GM21786 (cell line): ENCODE data around the gene MICAL3.

ENCODE experiments used
- ATAC-seq: cut with Tn5 transposase; IDR thresholded peaks from one replicate; pipeline ENCODE4 v1.9.1; 2021; ENCODE audit not compliant: unreplicated experiment

MICAL3 gene

GRCh38 chr22:17783773-17784480 is 240.4 kb downstream of the MICAL3 start:
- ATAC-seq, result no peak

- no peak for ATAC-seq
These were observed 241.0 kb downstream of the MICAL3 start for GRCh38 chr22:17783312-17783711.

- no peak for ATAC-seq
These were observed 241.7 kb downstream of the MICAL3 start for GRCh38 chr22:17782621-17783020.

- no peak for ATAC-seq
These were observed 242.2 kb downstream of the MICAL3 start for GRCh38 chr22:17782158-17782557.

DNA sequence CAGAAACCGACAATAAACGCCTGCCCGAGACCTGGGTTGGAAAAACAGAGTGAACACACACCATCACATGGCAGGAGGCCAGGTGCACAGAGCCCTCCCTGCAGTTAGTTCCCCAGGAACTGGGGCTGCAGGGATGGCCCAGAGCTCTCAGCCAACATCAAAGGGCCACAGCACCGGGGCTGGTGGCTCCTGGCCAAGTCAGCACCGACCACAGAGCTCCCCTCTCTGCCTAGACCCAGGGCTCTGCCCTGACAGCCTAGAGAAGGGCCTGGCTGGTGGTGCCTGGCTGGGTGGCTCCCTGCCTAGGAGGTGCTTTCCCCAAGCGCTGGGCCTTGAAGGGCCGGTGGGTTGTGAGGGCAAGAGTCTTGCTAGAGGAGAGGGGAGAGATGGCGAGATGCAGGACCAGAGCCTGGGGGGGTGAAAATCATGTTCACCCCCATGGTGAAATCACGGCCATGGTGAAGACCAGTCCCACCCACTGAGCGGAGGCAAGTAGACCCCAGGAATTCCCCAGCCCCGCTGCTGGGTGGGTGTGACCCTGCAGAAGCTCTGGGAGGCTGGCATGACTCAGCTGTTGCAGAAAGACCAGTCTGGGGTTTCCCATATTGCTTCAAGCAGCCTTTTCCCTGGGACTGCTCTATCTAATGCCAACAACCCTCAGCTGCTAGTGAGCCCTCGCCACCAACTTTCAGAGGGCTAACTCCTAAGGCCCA is 242.9 kb downstream of the MICAL3 start:
- ATAC-seq, result peak; percentile 41

DNA sequence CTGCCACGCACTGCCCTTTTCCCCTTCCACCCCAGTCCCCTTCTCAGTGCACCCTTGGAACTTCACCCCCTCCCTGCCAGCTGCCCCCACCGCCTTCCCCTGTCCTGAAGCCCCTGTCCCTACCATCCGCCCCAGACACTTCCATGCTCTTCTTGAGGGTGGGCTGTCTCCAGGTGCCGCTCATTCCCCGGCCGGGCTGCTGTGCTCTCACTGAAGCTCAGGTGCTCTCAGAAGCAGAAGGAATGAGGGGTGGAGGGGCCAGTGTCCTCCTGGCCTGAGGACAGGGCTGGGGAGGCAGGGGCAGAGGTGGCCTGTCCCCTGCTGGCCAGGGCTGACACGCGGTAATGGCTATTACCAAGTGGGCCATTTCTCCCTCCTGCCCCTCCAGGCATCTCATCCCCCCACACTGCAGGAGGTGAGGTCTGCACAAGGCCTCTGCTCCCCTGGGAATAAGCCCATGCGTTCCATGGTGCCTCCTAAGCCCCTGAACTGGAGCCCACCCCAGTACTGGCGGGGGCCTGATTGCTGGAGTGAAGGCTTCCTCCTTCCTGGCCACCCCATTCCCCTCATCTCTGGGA is 243.5 kb downstream of the MICAL3 start:
- ATAC-seq, result no peak

DNA sequence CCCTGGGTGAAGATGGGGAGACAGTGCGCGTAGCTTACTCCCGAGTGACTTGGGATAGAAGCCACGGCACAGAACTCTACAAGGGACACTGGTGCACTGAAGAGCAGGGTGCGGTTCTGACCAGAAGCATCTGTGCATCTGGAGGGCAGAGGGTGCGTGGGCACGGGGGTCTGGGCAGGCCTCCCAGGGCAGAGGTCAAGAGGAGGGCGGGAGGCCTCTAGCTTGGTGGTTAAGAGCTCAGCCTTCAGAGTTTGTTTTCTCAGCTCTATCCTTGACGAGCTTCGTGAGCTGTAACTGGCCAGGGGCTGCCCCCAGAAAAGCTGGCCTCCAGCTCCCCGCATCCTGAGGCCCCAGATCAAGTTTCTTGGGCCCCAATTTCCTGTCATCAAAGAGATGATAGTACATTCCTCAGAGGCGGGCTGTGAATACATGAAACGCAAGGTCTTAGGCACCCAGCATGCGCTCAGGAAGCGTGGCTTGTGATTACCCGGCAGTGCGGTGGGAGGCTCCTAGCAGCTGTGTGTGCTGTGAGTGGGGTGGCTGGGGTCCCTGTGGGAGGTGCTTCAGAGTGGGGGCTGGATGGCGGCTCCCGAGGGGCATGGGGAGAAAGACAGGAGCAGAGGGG is 244.1 kb downstream of the MICAL3 start:
- ATAC-seq, result no peak

DNA sequence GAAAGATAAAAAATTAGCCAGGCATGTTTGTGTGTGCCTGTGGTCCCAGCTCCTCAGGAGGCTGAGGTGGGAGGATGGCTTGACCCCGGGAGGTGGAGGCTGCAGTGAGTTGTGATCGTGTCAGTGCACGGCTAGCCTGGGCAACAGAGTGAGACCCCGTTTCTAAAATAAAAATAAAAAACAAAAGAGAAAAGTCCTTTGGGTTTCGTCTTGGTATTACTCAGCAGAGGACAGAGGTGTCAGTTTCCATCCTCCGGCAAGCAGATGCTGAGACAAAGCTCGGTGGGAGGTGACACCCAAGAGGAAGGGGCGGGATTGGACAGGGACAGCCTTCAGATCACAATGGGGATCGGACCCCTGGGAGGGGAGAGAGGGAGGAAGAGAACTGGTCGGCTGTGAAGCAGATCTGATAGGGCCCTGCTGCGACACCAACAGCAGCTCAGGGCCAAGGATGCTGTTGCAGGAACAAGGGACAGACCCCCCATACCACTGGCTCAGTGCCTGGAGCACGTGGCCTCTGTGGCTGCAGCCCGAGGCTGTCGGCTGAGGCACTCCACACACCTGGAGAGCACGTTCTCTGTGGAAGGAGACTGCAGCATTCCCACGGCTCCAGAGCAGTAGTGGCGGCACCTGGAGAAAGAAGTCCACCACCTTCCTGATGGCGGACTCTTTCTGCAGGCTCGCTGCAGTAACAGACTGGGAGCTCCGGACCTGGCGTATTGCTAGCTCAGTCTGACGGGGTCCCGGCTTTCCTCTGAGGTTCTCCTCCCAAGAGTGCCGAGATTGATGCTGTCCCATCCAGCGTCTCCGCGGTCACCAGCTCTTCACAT is 244.9 kb downstream of the MICAL3 start:
- peak; percentile 45 for ATAC-seq

DNA sequence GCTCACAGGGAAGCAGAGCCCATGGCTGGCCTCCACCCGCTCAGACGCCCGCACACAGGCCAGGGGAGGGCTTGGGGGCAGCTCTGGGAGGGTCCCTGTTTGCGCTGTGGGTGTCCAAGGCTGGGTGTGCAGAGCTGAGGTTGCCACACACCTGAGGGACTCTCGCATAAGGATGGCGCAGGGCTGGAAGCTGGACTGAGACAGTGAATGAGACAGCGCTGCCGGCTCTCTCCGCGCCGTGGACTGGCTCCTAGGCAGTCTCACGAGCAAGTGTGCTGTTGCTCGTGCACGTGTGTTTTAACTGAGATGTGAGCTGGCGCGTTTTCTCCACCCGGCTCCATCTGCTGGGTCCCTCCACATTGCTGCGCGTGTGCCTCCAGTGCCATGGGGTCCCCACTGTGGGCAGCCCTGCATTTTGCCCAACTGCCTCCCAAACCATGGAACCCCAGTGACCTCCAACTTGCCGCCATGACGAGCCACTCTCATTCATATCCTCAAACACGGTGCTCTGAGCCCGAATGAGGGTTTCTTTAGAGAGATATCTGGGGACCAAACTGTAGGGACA is 245.9 kb downstream of the MICAL3 start:
- ATAC-seq, result no peak

- ATAC-seq, result no peak
These were observed 246.7 kb downstream of the MICAL3 start for GRCh38 chr22:17777717-17778044.

DNA sequence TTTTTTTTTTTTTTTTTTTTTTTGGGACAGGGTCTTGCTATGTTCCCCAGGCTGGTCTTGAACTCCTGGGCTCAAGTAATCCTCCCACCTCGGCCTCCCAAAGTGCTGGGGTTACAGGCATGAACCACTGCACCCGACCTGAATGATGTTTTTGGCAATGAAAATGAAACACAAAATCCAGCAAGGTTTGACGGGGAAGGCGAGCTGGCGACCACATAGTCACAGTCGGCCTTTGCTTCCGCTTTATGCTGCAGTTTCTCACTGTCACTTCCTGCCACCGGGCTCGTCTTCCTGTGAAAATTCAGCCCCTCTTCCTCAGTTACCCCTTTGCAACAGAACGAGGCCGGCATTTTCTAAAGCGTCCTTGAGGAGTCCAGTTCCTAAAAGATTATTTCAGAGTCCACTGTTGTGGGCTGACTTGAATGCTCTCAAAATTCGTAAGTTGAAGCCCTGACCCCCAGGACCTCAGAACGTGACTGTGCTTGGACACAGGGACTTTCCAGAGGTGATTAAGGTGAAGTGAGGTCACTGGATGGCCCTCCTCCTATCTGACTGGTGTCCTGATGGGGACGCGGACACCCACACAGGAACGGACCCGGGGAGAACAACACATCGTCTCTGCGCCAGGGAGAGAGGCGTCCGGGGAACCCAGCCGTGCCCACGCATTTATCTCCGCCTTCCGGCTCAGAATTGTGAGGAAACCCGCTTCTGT is 247.2 kb downstream of the MICAL3 start:
- ATAC-seq, result no peak

DNA sequence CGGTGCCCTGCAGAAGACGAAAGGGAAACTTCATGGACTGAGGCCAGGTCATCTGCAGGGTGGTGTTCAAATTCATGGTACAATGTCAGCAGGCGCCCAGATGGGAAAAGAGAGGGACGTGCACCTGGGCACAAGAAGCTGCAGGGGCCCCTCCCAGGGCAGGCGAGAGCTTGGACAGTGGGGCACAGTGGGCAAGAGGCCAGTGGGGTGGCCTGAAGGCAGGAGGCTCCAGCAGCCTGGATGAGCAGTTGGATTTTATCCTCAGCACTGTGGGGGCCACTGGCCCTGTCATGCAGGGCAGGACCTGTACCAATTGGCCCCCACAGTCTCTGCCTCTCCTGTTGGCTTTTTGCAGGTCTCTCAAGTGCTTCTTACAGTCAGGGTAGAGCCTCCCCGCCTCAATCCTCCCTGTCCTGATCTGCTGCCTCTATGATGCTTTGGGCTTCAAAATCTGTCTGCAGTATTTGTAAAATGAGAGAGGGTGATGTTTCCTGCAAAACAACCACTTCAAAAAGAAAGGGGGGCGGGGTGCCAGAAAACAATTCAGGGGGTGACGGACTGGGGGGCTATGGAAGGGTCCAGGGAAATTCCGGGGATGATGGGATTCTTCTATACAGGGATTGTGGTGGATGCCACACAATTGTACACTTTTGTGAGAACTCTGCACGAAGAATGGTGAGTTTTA is 248.4 kb downstream of the MICAL3 start:
- no peak for ATAC-seq

DNA sequence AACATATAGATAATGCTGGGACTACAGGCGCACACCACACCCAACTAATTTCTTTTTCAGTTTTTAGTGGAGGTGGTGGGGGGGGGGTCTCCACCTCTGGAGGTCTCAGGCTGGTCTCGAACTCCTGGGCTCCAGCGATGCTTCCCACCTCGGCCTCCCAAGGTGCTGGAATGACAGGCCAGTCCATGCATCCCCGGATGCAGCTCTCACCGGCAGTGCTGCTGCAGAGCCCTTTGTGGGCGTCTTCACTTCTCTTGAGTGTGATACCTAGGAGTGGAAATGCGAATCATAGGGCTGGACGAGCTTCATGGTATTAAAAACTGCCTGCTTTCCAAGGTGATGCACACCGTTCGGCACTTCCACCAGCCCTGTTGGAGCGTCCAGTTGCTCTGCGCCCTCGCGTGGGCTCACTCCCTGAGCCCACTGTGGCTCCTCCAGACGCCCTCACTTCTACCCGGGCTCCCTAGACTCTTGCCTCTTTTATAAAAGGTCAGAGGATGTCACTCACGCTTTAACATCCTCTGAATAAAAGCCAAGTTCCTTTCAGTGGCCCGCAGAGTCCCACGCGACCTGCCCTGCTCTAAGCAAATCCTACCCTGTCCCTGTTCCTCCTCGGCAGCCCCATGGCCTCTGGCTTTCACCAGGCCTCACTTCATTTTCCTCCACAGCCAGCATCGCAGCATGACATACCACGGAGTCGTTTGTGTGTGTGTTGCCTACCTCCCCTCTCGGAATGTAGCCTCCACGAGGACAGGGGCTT is 249.3 kb downstream of the MICAL3 start:
- no peak for ATAC-seq

DNA sequence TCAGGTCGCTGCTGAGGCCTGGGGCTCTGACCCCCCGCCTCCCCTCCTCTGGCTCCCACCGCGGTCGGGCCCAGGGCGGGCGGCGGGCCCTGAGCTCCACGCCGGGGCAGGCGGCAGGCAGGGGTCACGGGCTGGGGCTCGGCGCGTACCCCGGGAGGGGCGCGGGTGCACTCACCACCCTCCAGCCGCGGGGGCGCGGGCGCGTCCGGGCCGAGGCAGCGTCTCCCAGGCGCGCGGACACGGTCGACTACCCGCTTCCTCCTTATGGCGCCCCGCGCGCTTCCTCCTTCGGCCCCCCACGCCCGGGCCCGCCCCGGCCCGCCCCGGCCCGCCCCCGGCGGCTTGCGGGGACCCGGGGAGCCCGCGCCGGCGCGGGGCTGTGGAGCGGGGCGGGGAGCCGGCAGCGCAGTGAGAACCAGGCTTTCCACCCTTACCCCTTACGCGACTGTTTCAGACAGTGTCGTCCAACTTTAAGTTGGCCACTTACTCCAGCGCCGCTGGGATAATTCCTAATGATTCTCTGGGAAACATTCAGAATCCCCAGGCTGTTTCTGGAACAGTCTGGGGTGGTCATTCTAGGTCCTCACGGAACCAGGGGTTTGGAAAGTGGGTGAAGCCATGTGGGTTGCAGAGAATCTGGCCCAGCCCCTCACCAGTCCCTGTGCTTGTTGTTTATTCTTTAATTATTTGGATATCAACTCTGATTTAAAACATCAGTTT is 250.0 kb downstream of the MICAL3 start, which contains the start of gene BID:
Gene BID (minus strand): TSS at position 264 of the 720 bp plus-strand sequence. CDS start 24,353 bp downstream, outside the sequence.
- ATAC-seq, result no peak

GRCh38 chr22:17773606-17774205 is 250.7 kb downstream of the MICAL3 start:
- ATAC-seq, result no peak

GRCh38 chr22:17772958-17773605 is 251.3 kb downstream of the MICAL3 start:
- ATAC-seq, result no peak
